Heart right ventricle (tissue), 16 donors: ENCODE results near the gene KRT36. TPM values are rescaled to one million over a fixed set of nuclear protein-coding genes. Genes with fewer than 3 reads are reported as not detected.

Experiments used
- ATAC-seq, 8 donors: fragments of 200-7000 bp; cut with Tn5 transposase; one replicate each; pipeline ENCODE4 v1.9.1; 2020; ENCODE audit warnings: mild to moderate bottlenecking in 8 of 8, moderate library complexity in 8 of 8, moderate number of reproducible peaks in 1 of 8
- DNase-seq, 2 donors: peaks; one replicate each; pipeline ENCODE4 v3.0.0-alpha.2; 2020
- H3K27ac ChIP-seq, 10 donors: fragments of 200-600 bp; sonication (generic) in 2 of 10; one replicate each; pipeline versions ENCODE4 v1.5.0 to v1.8.0; 2020 to 2022; ENCODE audit warnings: mild to moderate bottlenecking in 3 of 10
- H3K27me3 ChIP-seq, 7 donors: fragments of 200-600 bp; one replicate each; pipeline ENCODE4 v1.8.0; 2021 to 2022; ENCODE audit warnings: mild to moderate bottlenecking in 2 of 7
- H3K36me3 ChIP-seq, 9 donors: fragments of 200-600 bp; sonication (generic) in 1 of 9; one replicate each; pipeline versions ENCODE4 v1.5.0 to v1.8.0; 2020 to 2022; ENCODE audit warnings: mild to moderate bottlenecking in 2 of 9
- H3K4me1 ChIP-seq, 9 donors: fragments of 200-600 bp; sonication (generic) in 1 of 9; one replicate each; pipeline versions ENCODE4 v1.5.0 to v1.8.0; 2020 to 2022; ENCODE audit warnings: mild to moderate bottlenecking in 4 of 9
- H3K4me3 ChIP-seq, 10 donors: fragments of 200-600 bp; sonication (generic) in 2 of 10; one replicate each; pipeline versions ENCODE4 v1.5.0 to v1.8.0; 2020 to 2022; ENCODE audit warnings: mild to moderate bottlenecking in 7 of 10, moderate library complexity in 2 of 10
- H3K9me3 ChIP-seq, 11 donors: fragments of 200-600 bp in 10 of 11; sonication (generic) in 2 of 11; one replicate each; pipeline versions ENCODE4 v1.5.0 to v1.8.0; 2013 to 2022; ENCODE audit warnings: mild to moderate bottlenecking in 2 of 11, control low read depth in 1 of 11, moderate library complexity in 1 of 11
- CTCF ChIP-seq, 9 donors: fragments of 200-600 bp; sonication (generic) in 2 of 9; IDR thresholded peaks; one replicate each; pipeline versions ENCODE4 v1.5.0 to v1.8.0; 2021 to 2022; ENCODE audit warnings: antibody characterized with exemption in 9 of 9, mild to moderate bottlenecking in 5 of 9, moderate library complexity in 1 of 9
- WGBS, 2 donors: extraction: QIAGEN DNeasy Blood & Tissue Kit; methylation state at CpG; one replicate each; pipeline ENCODE4 v1.1.7; 2013; ENCODE audit warnings: inconsistent platforms in 1 of 2; 5-methylcytosine and 5-hydroxymethylcytosine counted together
- intact Hi-C, 10 donors: fragments of 100-400 bp; cut with DNase I; formaldehyde crosslinking; loops; one replicate each; pipeline versions ENCODE4 v1.11.1 to v1.14.2; 2022
- polyA plus RNA-seq, 2 donors: library from polyadenylated mRNA; stranded (reverse); fragments of 200-250 nt; gene quantifications; one replicate each; pipeline ENCODE4 v1.2.3, GENCODE V29; 2013
- total RNA-seq, 10 donors: library from RNA; stranded (reverse); fragmentation: NEBNext Ultra II Directional in 3 of 10; extraction: Animal tissue kit (Norgen Biotek cat#: 25700) in 3 of 10; gene quantifications; one replicate each; pipeline versions ENCODE4 v1.2.1 to v1.2.4, GENCODE V29; 2021 to 2023
- donor health status: Arrhythmogenic right ventricular cardiomyopathy.
- donor health status: ischemic (EF 13 %, LVEDD 7.1; RV severe dilation, severe dysfunction).
- donor health status: healthy with polysubstance abuse.
- donor health status: DM: no; HTN: yes; CAD: no.
- donor health status: DM: no; HTN: no; CAD: no.
- donor health status: ischemic (EF 25% LVEDD 6.9; RV normal size, moderate dysfunction).
- donor health status: ischemic (EF 25% LVEDD 5.7; RV mildly dilated, moderate dysfunction).
- donor health status: healthy.
- donor health status: DM: yes; HTN: yes; CAD: no.
- donor health status: Ischemic cardiomyopathy.
- donor health status: ischemic (EF 35%, LVEDD 5.7; RV mildly dilated, moderate dysfunction).
- donor health status: nonischemic (EF 11% LVEDD 7.7; RV severe dilation, severe dysfunction).
- donor health status: DM: yes; HTN: yes; CAD: no.
- donor health status: PGD.
- donor health status: ischemic (EF 29% LVEDD 5.4; RV normal size, mild dysfunction).
- donor health status: nonischemic (EF 23%, LVEDD 6.1; RV moderate dilation, normal function).

KRT36 gene
- total and polyA plus RNA-seq, 12 donors = not detected

DNA sequence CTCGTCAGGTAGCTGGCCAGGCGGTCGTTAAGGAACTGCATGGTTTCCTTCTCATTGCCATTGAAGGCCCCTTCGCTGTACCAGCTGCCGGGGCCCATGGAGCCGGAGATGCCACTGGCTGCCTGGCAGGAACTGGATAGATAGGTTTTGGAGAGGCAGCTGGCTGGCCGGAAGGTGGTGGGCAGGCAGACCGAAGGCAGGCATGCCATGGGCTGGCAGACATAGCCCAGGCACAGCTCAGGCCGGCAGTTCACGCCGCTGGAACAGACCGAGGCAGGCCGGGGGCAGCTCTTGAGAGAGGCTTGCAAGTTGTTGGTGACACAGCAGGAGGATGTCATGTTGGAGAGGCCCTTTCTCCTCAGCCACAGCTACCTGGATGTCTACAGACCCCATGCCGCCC lies 22.7 kb downstream of the KRT36 start, which contains the start of gene KRT32:
KRT32 (minus strand) TSS at position 399 of the 400 bp plus-strand sequence; CDS start at position 338, 61 bp downstream.
- DNase-seq (no peak), ATAC-seq (no peak)
- 90% methylated on average over 14 of the region's 14 CpGs for WGBS, 2 donors
- Histone ChIP-seq H3K4me1 (peaks cover 0 to 12% (median 4%) of the 10 kb centered on the region in 9 donors), H3K36me3 (no peaks in the 10 kb centered on the region), H3K4me3 (no peak within 1 kb of the TSS), H3K9me3 (peaks cover 0 to 38% (median 14%) of the 10 kb centered on the region in 11 donors), H3K27ac (no peak within 1 kb of the TSS), H3K27me3 (peaks cover 0 to 17% (median 0%) of the 10 kb centered on the region in 7 donors)
- TF ChIP-seq CTCF (IDR thresholded peaks at IDR 0.05) = no peak
- intact Hi-C loops = no loop called here

DNA sequence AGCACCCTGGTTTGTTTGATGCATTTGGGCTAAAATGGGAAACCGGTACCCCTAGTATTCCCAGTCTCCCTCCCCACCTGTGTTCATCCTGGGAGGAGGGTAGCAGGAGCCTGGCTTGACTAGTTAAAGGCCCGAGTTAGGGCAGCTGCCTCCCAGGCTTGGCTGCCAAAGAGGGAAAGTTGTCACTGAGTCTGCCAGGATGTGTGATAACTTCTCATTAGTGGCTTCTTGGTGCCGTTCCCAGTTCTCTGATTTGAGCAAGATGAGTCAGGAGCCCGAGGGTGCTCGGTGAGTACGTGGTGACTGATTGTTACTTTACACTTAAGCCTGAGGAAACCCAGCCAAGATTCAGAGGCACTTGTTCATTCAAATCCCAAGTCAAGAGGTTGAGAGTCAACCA lies 25.0 kb downstream of the KRT36 start:
- no peak overlapping the region for H3K27ac ChIP-seq
- H3K4me1 ChIP-seq = peaks cover 0 to 12% (median 4%) of the 10 kb centered on the region in 9 donors
- DNase-seq (peak; percentile 37 to 83), ATAC-seq (peak; percentile 88 to 99 (median 96))
- 25 to 28% methylated on average over 6 of the region's 6 CpGs for WGBS, 2 donors
- H3K36me3 ChIP-seq = no peaks in the 10 kb centered on the region
- intact Hi-C loops = loop anchor here in 1 of 10 donors (1.0 kb wide), 1 partner anchor 162 kb away; the partner anchor contains the start of gene KRTAP29-1
- no peak for TF ChIP-seq CTCF (IDR thresholded peaks at IDR 0.05)
- H3K9me3 ChIP-seq = peaks cover 0 to 21% (median 8%) of the 10 kb centered on the region in 11 donors
- H3K4me3 ChIP-seq = no peak overlapping the region
- peaks cover 0 to 17% (median 0%) of the 10 kb centered on the region in 7 donors for H3K27me3 ChIP-seq

DNA sequence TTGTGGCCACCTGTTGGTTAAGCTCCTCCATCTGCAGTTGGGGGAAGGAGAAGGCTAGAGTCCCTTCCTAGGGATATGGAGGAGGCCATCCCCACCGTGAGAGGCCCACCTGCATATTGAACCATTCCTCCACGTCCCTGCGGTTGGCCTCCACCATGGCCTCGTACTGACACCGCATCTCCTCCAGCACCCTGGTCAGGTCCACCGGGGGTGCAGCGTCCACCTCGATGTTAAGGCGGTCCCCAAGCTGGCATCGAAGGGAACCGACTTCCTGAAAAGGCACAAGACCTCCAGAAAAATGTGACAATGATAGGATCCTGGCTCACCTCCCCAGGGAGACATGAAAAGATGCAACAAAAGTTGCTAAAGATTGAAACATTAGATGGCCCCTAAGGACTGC lies 25.5 kb downstream of the KRT36 start:
- 84 to 87% methylated on average over 11 of the region's 11 CpGs for WGBS, 2 donors
- intact Hi-C loops = loop anchor here in 1 of 10 donors (1.0 kb wide), 1 partner anchor 162 kb away; the partner anchor contains the start of gene KRTAP29-1
- Histone ChIP-seq H3K27me3 (peaks cover 0 to 17% (median 0%) of the 10 kb centered on the region in 7 donors), H3K4me3 (no peak overlapping the region), H3K9me3 (peaks cover 0 to 16% (median 8%) of the 10 kb centered on the region in 11 donors), H3K4me1 (peaks cover 0 to 12% (median 4%) of the 10 kb centered on the region in 9 donors), H3K27ac (no peak overlapping the region), H3K36me3 (no peaks in the 10 kb centered on the region)
- no peak for TF ChIP-seq CTCF (IDR thresholded peaks at IDR 0.05)
- DNase-seq (no peak), ATAC-seq (no peak)

GRCh38 chr17:41463746-41464145 lies 26.0 kb downstream of the KRT36 start:
- Histone ChIP-seq H3K27ac (no peak overlapping the region), H3K36me3 (no peaks in the 10 kb centered on the region), H3K4me1 (peaks cover 0 to 12% (median 4%) of the 10 kb centered on the region in 9 donors), H3K9me3 (peaks cover 0 to 14% (median 8%) of the 10 kb centered on the region in 11 donors), H3K27me3 (peaks cover 0 to 15% (median 0%) of the 10 kb centered on the region in 7 donors), H3K4me3 (no peak overlapping the region)
- TF ChIP-seq CTCF (IDR thresholded peaks at IDR 0.05) = no peak
- ATAC-seq (no peak), DNase-seq (no peak)
- intact Hi-C loops = loop anchor here in 1 of 10 donors (1.0 kb wide), 1 partner anchor 161 kb away; the partner anchor contains the start of gene KRTAP29-1
- WGBS, 2 donors = 85 to 89% methylated on average over 8 of the region's 8 CpGs
